ENCODE measurements around the gene YARS1. TPM values are rescaled to one million over a fixed set of nuclear protein-coding genes. Genes with fewer than 3 reads are reported as not detected.

Gene YARS1
- polyA plus RNA-seq, 1 donor from 2014 or later, result 49.4 TPM

DNA sequence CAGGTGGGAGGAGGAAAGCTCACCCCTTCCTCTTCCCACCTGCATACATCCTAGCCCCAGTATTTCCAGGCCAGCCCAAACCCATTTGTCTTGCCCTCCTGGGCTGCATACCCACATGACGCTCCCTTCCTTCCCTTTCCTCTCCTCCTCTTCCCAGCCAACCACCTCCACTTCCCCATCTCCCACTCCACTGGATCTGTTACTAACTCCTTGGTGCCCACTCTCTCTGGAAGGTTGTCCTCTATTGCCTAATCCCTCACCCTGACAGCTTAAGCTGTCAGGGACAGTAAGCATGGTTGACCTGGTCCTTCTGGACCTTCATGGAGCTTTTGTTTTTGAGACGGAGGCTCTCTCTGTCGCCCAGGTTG lies 91.6 kb downstream of the YARS1 start:
- Histone ChIP-seq H3K9me2 (ENCODE audit: insufficient read depth, low read length) (no peaks in the 10 kb centered on the region), H3K9me3 (ENCODE audit: low read length) (no peaks in the 10 kb centered on the region), H3K79me2 (replicated peaks; ENCODE audit: insufficient read depth, low read length) (no peaks in the 10 kb centered on the region), H4K20me1 (ENCODE audit: insufficient read depth) (no peaks in the 10 kb centered on the region), H3K27me3 (ENCODE audit: insufficient read depth, low read depth, low read length) (no peaks in the 10 kb centered on the region), H3K36me3 (ENCODE audit: insufficient read depth, low read length) (no peaks in the 10 kb centered on the region), H2AFZ (ENCODE audit: low read depth, low read length) (no peak overlapping the region), H3K4me2 (ENCODE audit: low read length) (no peak overlapping the region), H3F3A (ENCODE audit: insufficient read depth, low read length, poor library complexity, severe bottlenecking) (no peaks in the 10 kb centered on the region), H3K27ac (ENCODE audit: low read length) (no peak overlapping the region), H3K9ac (ENCODE audit: low read length) (no peak overlapping the region), H3K4me3 (ENCODE audit: low read length) (no peak overlapping the region)
- TF ChIP-seq EP300 (conservative IDR thresholded peaks at IDR 0.05; ENCODE audit: poor library complexity, severe bottlenecking) (no peak), MXI1 (conservative IDR thresholded peaks at IDR 0.05; ENCODE audit: poor library complexity, severe bottlenecking) (no peak), RAD21 (conservative IDR thresholded peaks at IDR 0.05) (no peak), EZH2 (IDR thresholded peaks at IDR 0.05; ENCODE audit: borderline replicate concordance, insufficient read depth, low read length, poor library complexity, severe bottlenecking) (no peak), POLR2AphosphoS5 (IDR thresholded peaks at IDR 0.05) (no peak), SMC3 (conservative IDR thresholded peaks at IDR 0.05; ENCODE audit: poor library complexity) (no peak), TAF1 (IDR thresholded peaks at IDR 0.05; ENCODE audit: low read depth) (no peak)
- TF ChIP-seq, protein P1, sequence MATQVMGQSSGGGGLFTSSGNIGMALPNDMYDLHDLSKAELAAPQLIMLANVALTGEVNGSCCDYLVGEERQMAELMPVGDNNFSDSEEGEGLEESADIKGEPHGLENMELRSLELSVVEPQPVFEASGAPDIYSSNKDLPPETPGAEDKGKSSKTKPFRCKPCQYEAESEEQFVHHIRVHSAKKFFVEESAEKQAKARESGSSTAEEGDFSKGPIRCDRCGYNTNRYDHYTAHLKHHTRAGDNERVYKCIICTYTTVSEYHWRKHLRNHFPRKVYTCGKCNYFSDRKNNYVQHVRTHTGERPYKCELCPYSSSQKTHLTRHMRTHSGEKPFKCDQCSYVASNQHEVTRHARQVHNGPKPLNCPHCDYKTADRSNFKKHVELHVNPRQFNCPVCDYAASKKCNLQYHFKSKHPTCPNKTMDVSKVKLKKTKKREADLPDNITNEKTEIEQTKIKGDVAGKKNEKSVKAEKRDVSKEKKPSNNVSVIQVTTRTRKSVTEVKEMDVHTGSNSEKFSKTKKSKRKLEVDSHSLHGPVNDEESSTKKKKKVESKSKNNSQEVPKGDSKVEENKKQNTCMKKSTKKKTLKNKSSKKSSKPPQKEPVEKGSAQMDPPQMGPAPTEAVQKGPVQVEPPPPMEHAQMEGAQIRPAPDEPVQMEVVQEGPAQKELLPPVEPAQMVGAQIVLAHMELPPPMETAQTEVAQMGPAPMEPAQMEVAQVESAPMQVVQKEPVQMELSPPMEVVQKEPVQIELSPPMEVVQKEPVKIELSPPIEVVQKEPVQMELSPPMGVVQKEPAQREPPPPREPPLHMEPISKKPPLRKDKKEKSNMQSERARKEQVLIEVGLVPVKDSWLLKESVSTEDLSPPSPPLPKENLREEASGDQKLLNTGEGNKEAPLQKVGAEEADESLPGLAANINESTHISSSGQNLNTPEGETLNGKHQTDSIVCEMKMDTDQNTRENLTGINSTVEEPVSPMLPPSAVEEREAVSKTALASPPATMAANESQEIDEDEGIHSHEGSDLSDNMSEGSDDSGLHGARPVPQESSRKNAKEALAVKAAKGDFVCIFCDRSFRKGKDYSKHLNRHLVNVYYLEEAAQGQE (IDR thresholded peaks at IDR 0.05; ENCODE audit: borderline replicate concordance), result no peak
- TF ChIP-seq, protein P2, sequence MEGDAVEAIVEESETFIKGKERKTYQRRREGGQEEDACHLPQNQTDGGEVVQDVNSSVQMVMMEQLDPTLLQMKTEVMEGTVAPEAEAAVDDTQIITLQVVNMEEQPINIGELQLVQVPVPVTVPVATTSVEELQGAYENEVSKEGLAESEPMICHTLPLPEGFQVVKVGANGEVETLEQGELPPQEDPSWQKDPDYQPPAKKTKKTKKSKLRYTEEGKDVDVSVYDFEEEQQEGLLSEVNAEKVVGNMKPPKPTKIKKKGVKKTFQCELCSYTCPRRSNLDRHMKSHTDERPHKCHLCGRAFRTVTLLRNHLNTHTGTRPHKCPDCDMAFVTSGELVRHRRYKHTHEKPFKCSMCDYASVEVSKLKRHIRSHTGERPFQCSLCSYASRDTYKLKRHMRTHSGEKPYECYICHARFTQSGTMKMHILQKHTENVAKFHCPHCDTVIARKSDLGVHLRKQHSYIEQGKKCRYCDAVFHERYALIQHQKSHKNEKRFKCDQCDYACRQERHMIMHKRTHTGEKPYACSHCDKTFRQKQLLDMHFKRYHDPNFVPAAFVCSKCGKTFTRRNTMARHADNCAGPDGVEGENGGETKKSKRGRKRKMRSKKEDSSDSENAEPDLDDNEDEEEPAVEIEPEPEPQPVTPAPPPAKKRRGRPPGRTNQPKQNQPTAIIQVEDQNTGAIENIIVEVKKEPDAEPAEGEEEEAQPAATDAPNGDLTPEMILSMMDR (IDR thresholded peaks at IDR 0.05; ENCODE audit: poor library complexity, severe bottlenecking), result no peak

Other genes starting within 250 kb of the YARS1 start
- 84.1 and 96.7 TPM in 2 replicates for gene ZBTB8OS, start 166.8 kb downstream of the YARS1 start, polyA plus RNA-seq
- 253 and 270 TPM in 2 replicates for gene RBBP4, start 166.2 kb downstream of the YARS1 start, polyA plus RNA-seq
- not detected in 2 replicates for gene SYNC, start 114.6 kb downstream of the YARS1 start, polyA plus RNA-seq
- gene S100PBP, start 295 bp upstream of the YARS1 start, polyA plus RNA-seq, result 63.4 and 77.0 TPM in 2 replicates
- 20.5 and 21.6 TPM in 2 replicates for gene FNDC5, start 53.6 kb upstream of the YARS1 start, polyA plus RNA-seq
- 1.9 TPM in 1 of 2 replicates, not detected in the other for gene HPCA, start 69.1 kb upstream of the YARS1 start, polyA plus RNA-seq
- gene TMEM54, start 84.0 kb upstream of the YARS1 start, polyA plus RNA-seq, result 2.1 TPM in 1 of 2 replicates, not detected in the other
- gene RNF19B, start 147.5 kb upstream of the YARS1 start, polyA plus RNA-seq, result 22.1 and 30.8 TPM in 2 replicates
- gene AK2, start 219.5 kb upstream of the YARS1 start, polyA plus RNA-seq, result 90.1 and 107 TPM in 2 replicates

Data from neural cell (in vitro differentiated cells).